Astrocyte (in vitro differentiated cells and primary cell): ENCODE results near the gene WDR6. TPM values are rescaled to one million over a fixed set of nuclear protein-coding genes. Genes with fewer than 3 reads are reported as not detected.

Source experiments
- DNase-seq: peaks from one replicate; pipeline ENCODE4 v3.0.0-alpha.2; 2010; ENCODE audit warnings: low read depth
- FAIRE-seq: peaks from 2 replicates; lab custom pipeline; 2011; peaks lifted over from hg19 to GRCh38; lab: Jason Lieb, UNC
- H2AFZ ChIP-seq: 2 replicates; pipeline ENCODE4 v1.6.0; 2012; ENCODE audit warnings: low read depth, low read length, inconsistent platforms
- H3K27ac ChIP-seq: 2 replicates; pipeline ENCODE4 v1.5.1; 2011; ENCODE audit warnings: low read depth, low read length, inconsistent platforms
- H3K27me3 ChIP-seq: 2 replicates; pipeline ENCODE4 v1.6.0; 2011; ENCODE audit warnings: low read length, inconsistent platforms; ENCODE audit not compliant: insufficient read depth
- H3K36me3 ChIP-seq: 2 replicates; pipeline ENCODE4 v1.5.1; 2011; ENCODE audit warnings: low read length, inconsistent platforms; ENCODE audit not compliant: insufficient read depth
- H3K4me1 ChIP-seq: 2 replicates; pipeline ENCODE4 v1.5.1; 2011; ENCODE audit warnings: low read length, inconsistent platforms; ENCODE audit not compliant: insufficient read depth
- H3K4me2 ChIP-seq: 2 replicates; pipeline ENCODE4 v1.6.0; 2012; ENCODE audit warnings: low read length, inconsistent platforms
- H3K4me3 ChIP-seq: 2 replicates; pipeline ENCODE4 v1.5.1; 2011; ENCODE audit warnings: low read depth, mild to moderate bottlenecking, low read length, inconsistent platforms; ENCODE audit not compliant: insufficient read depth
- H3K79me2 ChIP-seq: 2 replicates; pipeline ENCODE4 v1.6.0; 2012; ENCODE audit warnings: mild to moderate bottlenecking, low read length, inconsistent platforms; ENCODE audit not compliant: insufficient read depth
- H3K9ac ChIP-seq: 2 replicates; pipeline ENCODE4 v1.6.0; 2012; ENCODE audit warnings: mild to moderate bottlenecking, low read length, inconsistent platforms
- H3K9me3 ChIP-seq: 2 replicates; pipeline ENCODE4 v1.5.1; 2012; ENCODE audit warnings: low read depth, mild to moderate bottlenecking, low read length, inconsistent platforms; ENCODE audit not compliant: insufficient read depth
- H4K20me1 ChIP-seq: 2 replicates; pipeline ENCODE4 v1.6.0; 2012; ENCODE audit warnings: low read length, inconsistent platforms; ENCODE audit not compliant: insufficient read depth
- H3K27ac Mint-ChIP-seq: one replicate; pipeline ENCODE4 v1.8.0; 2021; ENCODE audit warnings: mild to moderate bottlenecking, mixed read lengths; ENCODE audit not compliant: unreplicated experiment
- H3K27me3 Mint-ChIP-seq: one replicate; pipeline ENCODE4 v1.8.0; 2021; ENCODE audit warnings: low read depth, mixed read lengths; ENCODE audit not compliant: unreplicated experiment
- H3K36me3 Mint-ChIP-seq: one replicate; pipeline ENCODE4 v1.8.0; 2021; ENCODE audit warnings: low read depth, mixed read lengths; ENCODE audit not compliant: unreplicated experiment
- H3K4me1 Mint-ChIP-seq: one replicate; pipeline ENCODE4 v1.8.0; 2021; ENCODE audit warnings: low read depth, mixed read lengths; ENCODE audit not compliant: unreplicated experiment
- H3K4me3 Mint-ChIP-seq: one replicate; pipeline ENCODE4 v1.8.0; 2021; ENCODE audit warnings: mild to moderate bottlenecking, moderate library complexity, mixed read lengths; ENCODE audit not compliant: unreplicated experiment
- H3K9me3 Mint-ChIP-seq: one replicate; pipeline ENCODE4 v1.8.0; 2021; ENCODE audit warnings: mild to moderate bottlenecking, mixed read lengths; ENCODE audit not compliant: unreplicated experiment
- EZH2 ChIP-seq: IDR thresholded peaks from 2 replicates; pipeline ENCODE4 v1.6.1; 2012; ENCODE audit warnings: mild to moderate bottlenecking, low read length, inconsistent platforms; ENCODE audit not compliant: insufficient read depth
- total RNA-seq: library from RNA; stranded (reverse); gene quantifications from 2 replicates; pipeline ENCODE4 v1.2.1, GENCODE V29; 2021
- TF ChIP-seq, protein P1 (sequence below): IDR thresholded peaks from 2 replicates; pipeline ENCODE4 v1.5.1; 2011; ENCODE audit warnings: low read depth, mild to moderate bottlenecking, inconsistent platforms, low read length, moderate library complexity; ENCODE audit not compliant: insufficient read depth

Gene WDR6
- total RNA-seq, 1 donor from 2014 or later: 130 TPM

DNA sequence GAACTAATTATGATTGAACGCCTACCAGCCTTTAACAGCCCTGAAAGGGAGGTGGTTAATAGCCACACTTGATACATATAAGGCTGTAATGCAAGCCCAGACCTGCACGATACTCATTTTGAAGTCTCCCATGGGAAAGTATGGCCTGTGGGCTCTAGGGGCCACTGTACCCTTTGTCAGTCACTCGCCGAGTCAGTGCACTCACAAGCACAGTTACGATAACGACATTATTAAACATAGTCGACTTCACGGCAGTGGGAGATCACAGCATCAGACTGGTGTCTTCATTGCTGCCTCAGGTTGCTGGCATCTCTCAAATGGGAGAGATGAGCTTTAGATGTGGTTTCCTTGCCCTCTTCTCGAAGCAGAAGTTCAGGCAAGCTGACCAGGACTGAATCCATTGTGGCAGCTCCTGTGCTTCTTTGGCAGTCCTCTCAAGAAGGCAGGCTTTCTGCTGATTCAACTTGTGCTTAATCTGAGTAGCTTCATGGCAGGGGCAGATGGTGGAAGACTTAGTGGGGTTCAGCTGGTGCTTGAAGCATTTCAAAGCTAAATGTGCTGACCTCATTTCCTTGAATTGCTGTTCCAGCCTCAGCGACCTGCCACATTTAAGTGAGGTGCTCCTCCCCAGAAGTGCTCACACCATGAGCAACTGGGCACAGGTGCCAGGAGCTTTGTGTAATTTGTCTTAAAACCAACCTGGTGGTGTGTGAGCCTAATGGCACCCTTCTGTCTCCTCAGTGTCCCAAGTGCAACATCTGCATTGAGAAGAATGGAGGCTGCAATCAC lies 32.9 kb upstream of the WDR6 start:
- H3K9ac ChIP-seq: no peak overlapping the region
- Mint-ChIP-seq H3K4me1 (no peaks in the 10 kb centered on the region), H3K4me3 (no peak overlapping the region), H3K9me3 (no peaks in the 10 kb centered on the region), H3K36me3 (peaks cover 12% of the 10 kb centered on the region), H3K27ac (no peak overlapping the region), H3K27me3 (no peaks in the 10 kb centered on the region)
- DNase-seq: no peak
- H3K4me2 ChIP-seq: no peak overlapping the region
- H2AFZ ChIP-seq: no peak overlapping the region
- no peak overlapping the region for H3K27ac ChIP-seq
- peaks cover 56% of the 10 kb centered on the region for H3K36me3 ChIP-seq
- TF ChIP-seq, protein P1, sequence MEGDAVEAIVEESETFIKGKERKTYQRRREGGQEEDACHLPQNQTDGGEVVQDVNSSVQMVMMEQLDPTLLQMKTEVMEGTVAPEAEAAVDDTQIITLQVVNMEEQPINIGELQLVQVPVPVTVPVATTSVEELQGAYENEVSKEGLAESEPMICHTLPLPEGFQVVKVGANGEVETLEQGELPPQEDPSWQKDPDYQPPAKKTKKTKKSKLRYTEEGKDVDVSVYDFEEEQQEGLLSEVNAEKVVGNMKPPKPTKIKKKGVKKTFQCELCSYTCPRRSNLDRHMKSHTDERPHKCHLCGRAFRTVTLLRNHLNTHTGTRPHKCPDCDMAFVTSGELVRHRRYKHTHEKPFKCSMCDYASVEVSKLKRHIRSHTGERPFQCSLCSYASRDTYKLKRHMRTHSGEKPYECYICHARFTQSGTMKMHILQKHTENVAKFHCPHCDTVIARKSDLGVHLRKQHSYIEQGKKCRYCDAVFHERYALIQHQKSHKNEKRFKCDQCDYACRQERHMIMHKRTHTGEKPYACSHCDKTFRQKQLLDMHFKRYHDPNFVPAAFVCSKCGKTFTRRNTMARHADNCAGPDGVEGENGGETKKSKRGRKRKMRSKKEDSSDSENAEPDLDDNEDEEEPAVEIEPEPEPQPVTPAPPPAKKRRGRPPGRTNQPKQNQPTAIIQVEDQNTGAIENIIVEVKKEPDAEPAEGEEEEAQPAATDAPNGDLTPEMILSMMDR: no peak
- TF ChIP-seq EZH2: no peak
- no peaks in the 10 kb centered on the region for H3K9me3 ChIP-seq
- H3K4me1 ChIP-seq: no peaks in the 10 kb centered on the region
- no peak overlapping the region for H3K4me3 ChIP-seq
- H3K79me2 ChIP-seq: no peaks in the 10 kb centered on the region
- no peak for FAIRE-seq
- H3K27me3 ChIP-seq: no peaks in the 10 kb centered on the region
- peaks cover 5% of the 10 kb centered on the region for H4K20me1 ChIP-seq

DNA sequence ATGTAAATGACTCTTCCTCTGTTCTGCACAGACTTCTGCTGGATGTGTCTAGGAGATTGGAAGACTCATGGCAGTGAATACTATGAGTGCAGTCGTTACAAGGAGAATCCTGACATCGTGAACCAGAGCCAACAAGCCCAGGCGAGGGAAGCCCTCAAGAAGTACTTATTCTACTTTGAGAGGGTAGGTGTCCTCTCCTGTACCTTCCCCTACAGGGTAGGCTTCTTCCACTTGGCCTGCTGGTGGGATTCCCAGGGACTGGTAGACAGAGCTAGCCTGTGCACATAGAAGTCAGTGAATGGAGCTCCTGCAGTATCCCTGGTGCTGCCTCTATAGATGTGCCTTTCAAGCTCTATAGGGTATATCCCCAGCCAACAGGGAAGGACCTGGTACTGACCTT lies 27.7 kb upstream of the WDR6 start:
- H3K9me3 ChIP-seq: no peaks in the 10 kb centered on the region
- H3K27ac ChIP-seq: no peak overlapping the region
- no peak overlapping the region for H3K27ac Mint-ChIP-seq
- DNase-seq (no peak), FAIRE-seq (no peak)
- H3K4me2 ChIP-seq: no peak overlapping the region
- H3K9ac ChIP-seq: no peak overlapping the region
- H4K20me1 ChIP-seq: peaks cover 12% of the 10 kb centered on the region
- no peaks in the 10 kb centered on the region for H3K27me3 ChIP-seq
- H3K79me2 ChIP-seq: no peaks in the 10 kb centered on the region
- no peak overlapping the region for H3K4me3 ChIP-seq
- peaks cover 3% of the 10 kb centered on the region for H3K4me1 Mint-ChIP-seq
- no peaks in the 10 kb centered on the region for H3K27me3 Mint-ChIP-seq
- H2AFZ ChIP-seq: no peak overlapping the region
- peaks cover 46% of the 10 kb centered on the region for H3K36me3 ChIP-seq
- no peak overlapping the region for H3K4me3 Mint-ChIP-seq
- no peaks in the 10 kb centered on the region for H3K4me1 ChIP-seq
- no peak for TF ChIP-seq EZH2
- TF ChIP-seq, protein P1: no peak
- H3K36me3 Mint-ChIP-seq: peaks cover 31% of the 10 kb centered on the region
- no peaks in the 10 kb centered on the region for H3K9me3 Mint-ChIP-seq

DNA sequence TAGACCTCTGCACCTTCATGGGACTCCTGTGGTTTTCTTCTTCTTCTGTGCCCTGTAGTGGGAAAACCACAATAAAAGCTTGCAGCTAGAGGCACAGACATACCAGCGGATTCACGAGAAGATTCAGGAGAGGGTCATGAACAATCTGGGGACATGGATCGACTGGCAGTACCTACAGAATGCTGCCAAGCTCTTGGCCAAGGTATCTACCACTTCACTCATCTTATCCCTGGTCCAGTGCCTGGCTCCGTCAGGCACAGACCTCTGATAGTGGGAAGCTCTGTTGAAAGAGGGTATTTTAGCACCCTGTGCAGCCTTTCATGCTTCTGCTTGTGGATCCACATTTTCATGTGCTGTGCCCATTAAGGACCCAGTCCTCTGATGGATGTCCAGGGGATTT lies 26.9 kb upstream of the WDR6 start:
- H3K4me1 Mint-ChIP-seq: peaks cover 7% of the 10 kb centered on the region
- H3K9me3 Mint-ChIP-seq: no peaks in the 10 kb centered on the region
- H3K9ac ChIP-seq: no peak overlapping the region
- H3K36me3 ChIP-seq: peaks cover 43% of the 10 kb centered on the region
- no peak overlapping the region for H3K4me2 ChIP-seq
- H3K36me3 Mint-ChIP-seq: peaks cover 28% of the 10 kb centered on the region
- FAIRE-seq (no peak), DNase-seq (no peak)
- no peak overlapping the region for H2AFZ ChIP-seq
- H3K9me3 ChIP-seq: no peaks in the 10 kb centered on the region
- no peaks in the 10 kb centered on the region for H3K27me3 Mint-ChIP-seq
- H3K4me1 ChIP-seq: no peaks in the 10 kb centered on the region
- H3K27ac ChIP-seq: no peak overlapping the region
- TF ChIP-seq EZH2: no peak
- TF ChIP-seq, protein P1: no peak
- H3K4me3 Mint-ChIP-seq: no peak overlapping the region
- H3K27ac Mint-ChIP-seq: no peak overlapping the region
- H3K79me2 ChIP-seq: no peaks in the 10 kb centered on the region
- H3K27me3 ChIP-seq: no peaks in the 10 kb centered on the region
- peaks cover 19% of the 10 kb centered on the region for H4K20me1 ChIP-seq
- H3K4me3 ChIP-seq: no peak overlapping the region
